GM21367 (cell line): ENCODE measurements around the gene PTPN7.
"Not testable (repeated sequence)": the region's sequence is repeated elsewhere in the genome, so short reads cannot be mapped to it uniquely, and the experiment has no call there.

Experiments
- ATAC-seq: cut with Tn5 transposase; IDR thresholded peaks from one replicate; pipeline ENCODE4 v1.9.1; 2021; ENCODE audit not compliant: unreplicated experiment

PTPN7 gene

GRCh38 chr1:202133001-202133400, 27.4 kb downstream of the PTPN7 start:
- ATAC-seq = no peak

DNA sequence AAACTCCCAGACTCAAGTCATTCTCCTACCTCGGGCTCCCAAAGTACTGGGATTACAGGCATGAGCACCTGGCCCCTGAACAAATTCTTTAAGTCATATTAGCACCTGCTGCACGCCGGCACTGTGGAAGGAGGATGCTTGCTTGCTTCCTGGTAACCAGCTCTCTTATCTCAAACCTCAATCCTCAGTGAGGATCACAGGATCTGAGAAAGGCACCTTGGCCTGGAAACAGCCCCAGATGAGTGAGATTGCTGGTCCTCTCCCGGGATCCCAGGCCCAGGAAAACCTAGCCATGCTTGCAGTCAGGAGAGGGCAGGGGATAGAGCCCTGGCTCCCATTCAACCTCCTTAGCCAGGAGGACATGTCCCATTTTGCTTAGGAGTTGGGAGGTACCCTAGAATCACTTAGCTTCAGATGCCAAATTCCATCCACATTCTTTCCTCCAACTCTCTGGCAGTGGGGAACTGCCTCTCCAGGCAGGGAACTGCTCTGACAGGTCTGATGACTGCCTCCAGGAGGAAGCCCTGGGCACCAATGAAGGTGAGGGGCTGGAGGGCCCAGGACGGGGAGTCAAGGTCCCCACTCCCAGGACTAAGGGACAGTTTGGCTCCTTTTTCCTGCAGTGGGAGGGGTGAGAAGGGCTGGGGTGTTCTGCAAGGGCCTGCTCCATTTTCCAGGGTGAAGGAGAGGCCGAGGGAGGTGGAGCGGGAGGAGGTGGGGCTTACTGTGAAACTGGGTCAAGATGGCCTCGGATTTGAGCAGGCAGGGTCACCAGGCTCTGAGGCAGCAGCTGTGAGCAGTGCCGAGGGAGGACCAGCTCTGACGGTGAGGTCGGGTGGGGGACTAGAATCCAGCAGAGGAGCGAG, 28.2 kb downstream of the PTPN7 start:
- ATAC-seq = no peak

DNA sequence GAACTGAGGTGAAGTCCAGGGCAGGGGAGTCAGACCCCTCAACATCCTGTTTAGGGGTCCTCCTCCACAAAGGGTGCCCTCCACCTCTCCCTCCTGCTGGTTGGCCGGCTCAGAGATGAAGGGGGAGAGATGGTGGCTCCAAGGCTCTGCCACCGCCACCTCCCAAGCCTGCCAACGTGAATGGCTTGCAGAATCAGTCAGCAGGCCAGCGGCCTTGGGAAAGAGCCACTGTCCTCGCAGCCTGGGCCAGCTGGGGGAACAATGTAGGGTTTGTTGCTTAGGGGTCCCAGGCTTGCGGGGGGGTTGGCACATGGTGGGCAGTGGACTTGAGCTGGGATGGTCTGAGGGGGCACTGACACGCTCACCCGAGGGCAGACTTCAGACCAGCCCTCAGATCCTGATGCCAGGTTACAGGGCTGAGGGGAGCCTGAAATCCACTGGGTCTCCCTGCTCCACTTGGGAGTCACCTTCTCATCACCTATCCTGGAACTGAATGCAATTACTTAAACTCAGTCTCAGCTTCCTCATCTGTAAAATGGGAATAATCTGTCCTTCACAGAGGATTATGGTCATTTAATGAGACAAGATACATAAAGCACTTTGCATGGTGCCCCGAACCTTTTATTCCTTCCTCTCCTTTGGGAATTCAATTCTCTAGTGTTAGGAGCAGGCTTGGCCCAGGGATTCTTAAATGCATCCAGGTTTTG, 29.4 kb downstream of the PTPN7 start:
- ATAC-seq = no peak

DNA sequence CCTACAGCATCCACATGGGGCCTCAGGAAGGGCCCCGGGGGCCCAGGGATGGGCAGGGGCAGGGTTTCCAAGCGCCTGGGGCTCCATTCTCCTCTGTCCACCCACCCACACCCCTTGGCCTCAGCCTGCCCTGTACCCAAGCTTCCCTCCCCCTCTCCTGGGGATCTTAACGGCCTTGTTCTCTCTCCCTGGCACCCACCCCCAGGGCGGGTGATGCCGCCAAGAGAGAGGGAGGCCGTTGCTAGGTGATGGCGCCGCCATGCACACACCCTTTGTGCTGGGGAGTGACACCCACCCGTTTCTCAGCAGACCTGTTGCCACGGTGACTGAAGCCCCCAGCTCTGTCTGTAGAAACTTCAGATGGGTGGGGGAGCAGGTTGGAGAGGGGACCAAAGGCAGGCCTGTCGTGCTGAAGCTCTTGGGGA, 30.1 kb downstream of the PTPN7 start:
- ATAC-seq = no peak

GRCh38 chr1:202129453-202130296, 30.7 kb downstream of the PTPN7 start:
- ATAC-seq = no peak

DNA sequence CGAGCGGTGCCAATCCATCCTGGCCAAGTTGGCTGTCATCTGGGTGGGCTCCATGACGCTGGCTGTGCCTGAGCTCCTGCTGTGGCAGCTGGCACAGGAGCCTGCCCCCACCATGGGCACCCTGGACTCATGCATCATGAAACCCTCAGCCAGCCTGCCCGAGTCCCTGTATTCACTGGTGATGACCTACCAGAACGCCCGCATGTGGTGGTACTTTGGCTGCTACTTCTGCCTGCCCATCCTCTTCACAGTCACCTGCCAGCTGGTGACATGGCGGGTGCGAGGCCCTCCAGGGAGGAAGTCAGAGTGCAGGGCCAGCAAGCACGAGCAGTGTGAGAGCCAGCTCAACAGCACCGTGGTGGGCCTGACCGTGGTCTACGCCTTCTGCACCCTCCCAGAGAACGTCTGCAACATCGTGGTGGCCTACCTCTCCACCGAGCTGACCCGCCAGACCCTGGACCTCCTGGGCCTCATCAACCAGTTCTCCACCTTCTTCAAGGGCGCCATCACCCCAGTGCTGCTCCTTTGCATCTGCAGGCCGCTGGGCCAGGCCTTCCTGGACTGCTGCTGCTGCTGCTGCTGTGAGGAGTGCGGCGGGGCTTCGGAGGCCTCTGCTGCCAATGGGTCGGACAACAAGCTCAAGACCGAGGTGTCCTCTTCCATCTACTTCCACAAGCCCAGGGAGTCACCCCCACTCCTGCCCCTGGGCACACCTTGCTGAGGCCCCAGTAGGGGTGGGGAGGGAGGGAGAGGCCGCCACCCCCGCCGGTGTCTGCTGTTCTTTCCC, 32.4 kb downstream of the PTPN7 start:
- no peak for ATAC-seq

GRCh38 chr1:202127061-202127460, 33.3 kb downstream of the PTPN7 start:
- ATAC-seq = no peak

- no peak for ATAC-seq
These were observed 34.0 kb downstream of the PTPN7 start for GRCh38 chr1:202126426-202126825.

- no peak for ATAC-seq
These were observed 34.8 kb downstream of the PTPN7 start for GRCh38 chr1:202125611-202126010.

DNA sequence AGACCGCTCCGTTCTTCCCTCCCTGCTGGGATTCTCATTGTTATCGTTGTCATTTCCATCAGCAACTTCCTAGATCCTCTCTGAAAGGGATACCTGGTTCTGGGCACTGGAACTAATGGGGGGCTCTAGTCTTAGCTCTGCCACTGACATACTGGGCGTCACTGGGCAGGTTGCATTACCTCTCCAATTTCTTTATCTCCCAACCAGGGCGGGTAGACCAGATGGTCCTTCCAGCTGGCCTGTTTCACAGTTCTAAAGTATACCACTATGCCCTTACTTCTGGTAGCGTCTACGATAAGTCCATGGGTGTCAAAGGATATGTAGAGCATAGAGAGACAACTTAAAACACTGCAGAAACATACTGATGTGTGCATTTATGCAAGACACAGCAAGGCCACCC, 36.3 kb downstream of the PTPN7 start:
- no peak for ATAC-seq

GRCh38 chr1:202123336-202123813, 37.0 kb downstream of the PTPN7 start:
- ATAC-seq = no peak

- no peak for ATAC-seq
These were observed 37.6 kb downstream of the PTPN7 start, which contains the start of gene GPR37L1 for GRCh38 chr1:202122639-202123335. Gene GPR37L1, plus strand, starts transcription at chr1:202122917. Its CDS starts 47 bp downstream, at chr1:202122964.

DNA sequence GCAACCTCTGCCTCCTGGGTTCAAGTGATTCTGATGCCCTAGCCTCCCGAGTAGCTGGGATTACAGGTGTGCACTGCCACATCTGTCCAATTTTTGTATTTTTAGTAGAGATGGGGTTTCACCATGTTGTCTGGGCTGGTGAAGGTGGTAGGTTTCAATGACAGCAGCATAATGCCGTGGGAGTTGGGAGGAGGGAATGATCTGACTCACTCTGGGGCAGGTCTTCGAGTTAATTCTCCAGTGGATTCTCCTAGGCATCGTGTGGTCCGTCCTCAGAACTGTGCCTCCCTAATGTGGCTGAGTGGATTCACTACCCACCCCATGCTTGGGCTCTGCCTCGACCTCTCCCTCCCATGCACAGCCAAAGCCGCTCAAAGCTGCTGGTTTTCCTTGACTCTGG, 39.4 kb downstream of the PTPN7 start:
- no peak for ATAC-seq

GRCh38 chr1:202117898-202118371, 42.5 kb downstream of the PTPN7 start:
- ATAC-seq = no peak

DNA sequence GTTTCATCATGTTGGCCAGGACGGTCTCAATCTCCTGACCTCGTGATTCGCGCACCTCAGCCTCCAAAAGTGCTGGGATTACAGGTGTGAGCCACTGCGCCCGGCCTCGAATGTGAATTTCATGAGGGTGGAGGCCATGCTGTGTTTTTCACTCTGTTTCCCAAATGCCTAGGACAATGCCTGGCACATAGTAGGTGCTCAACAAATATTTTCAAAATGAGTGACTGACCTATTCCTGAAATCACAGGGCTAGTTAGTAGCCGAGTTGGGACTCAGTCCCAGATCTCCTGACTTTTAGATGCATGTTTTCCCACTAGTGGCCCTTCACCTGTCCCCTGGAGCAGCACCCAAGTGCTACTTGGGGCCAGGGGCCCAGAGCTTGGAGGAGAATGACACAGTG, 44.1 kb downstream of the PTPN7 start:
- no peak for ATAC-seq

GRCh38 chr1:202113690-202114300, 46.6 kb downstream of the PTPN7 start:
- no peak for ATAC-seq

DNA sequence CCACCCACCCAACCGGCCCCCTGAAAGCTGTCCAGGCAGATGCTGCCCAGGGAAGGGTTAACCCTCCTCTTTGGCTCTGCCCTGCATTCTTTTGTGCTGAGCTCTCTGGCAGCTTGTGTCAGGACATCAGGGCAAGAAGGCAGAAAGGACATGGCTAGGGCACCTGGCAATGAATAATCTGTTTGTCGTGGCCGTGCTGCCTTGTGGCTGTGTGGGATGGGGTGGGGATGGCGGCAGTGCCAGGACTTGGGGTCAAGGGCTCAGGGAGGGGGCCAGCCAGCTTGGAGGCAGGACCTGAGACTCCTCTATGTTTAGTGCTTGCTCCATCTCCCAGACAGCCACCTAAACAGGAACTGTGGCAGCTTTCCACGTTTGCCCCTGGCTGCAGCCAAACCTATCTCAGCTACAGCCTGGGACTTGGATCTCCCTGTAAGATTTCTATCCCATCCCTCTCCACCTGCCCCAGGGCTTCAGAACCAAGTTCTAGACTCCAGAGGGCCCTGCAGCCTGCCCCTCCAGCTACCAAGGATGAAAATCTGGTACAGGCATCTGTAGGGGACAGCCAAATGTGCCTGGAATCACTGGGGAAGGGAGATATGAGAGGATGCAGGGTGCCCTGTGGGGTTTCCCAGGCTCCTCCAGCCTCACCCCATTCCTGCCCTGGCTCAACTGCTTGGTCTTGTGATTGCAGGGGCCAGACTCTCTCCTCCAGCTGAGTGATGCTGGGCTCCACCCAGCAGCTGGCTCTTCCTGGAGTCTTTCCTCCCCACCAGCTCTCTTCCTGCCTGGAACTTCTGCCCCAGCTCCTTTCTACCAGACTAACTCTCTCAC, 47.3 kb downstream of the PTPN7 start:
- no peak for ATAC-seq

- ATAC-seq = not testable (repeated sequence)
These were observed 48.8 kb downstream of the PTPN7 start for GRCh38 chr1:202111589-202111988.
